Measurements from ENCODE around the gene RPGRIP1L.

- no peak for TF ChIP-seq POLR2A (IDR thresholded peaks at IDR 0.05; ENCODE audit: borderline replicate concordance, extremely low read depth, insufficient read depth, insufficient read length)
- TF ChIP-seq CTCF (IDR thresholded peaks at IDR 0.05 in 2 of 3, conservative IDR thresholded peaks at IDR 0.05 in 1 of 3; ENCODE audit: borderline replicate concordance in 1 of 3, insufficient read depth in 1 of 3, low read depth in 2 of 3, low read length in 2 of 3) = no peak
- no peak for TF ChIP-seq JUND (IDR thresholded peaks at IDR 0.05)
- no peak for TF ChIP-seq MAX (IDR thresholded peaks at IDR 0.05)
- no peak for TF ChIP-seq TCF7L2 (IDR thresholded peaks at IDR 0.05; ENCODE audit: borderline replicate concordance, extremely low read depth, insufficient read depth, insufficient read length)
Observed at GRCh38 chr16:53611179-53611696, 92.4 kb downstream of the RPGRIP1L start.

All from HCT116 (cell line).